Suprapubic skin (tissue), 4 donors: ENCODE results near the gene FLAD1. TPM values are rescaled to one million over a fixed set of nuclear protein-coding genes. Genes with fewer than 3 reads are reported as not detected.
A peak's percentile ranks its signal among the peaks of the same experiment; 100 is the strongest.

Experiments
- DNase-seq, 2 donors: peaks; one replicate each; pipeline ENCODE4 v3.0.0-alpha.2; 2019; ENCODE audit warnings: low spot score in 2 of 2
- H3K27ac ChIP-seq: fragments of 200-600 bp; sonication (generic); one replicate; pipeline ENCODE4 v1.5.1; 2019
- H3K27me3 ChIP-seq: fragments of 200-600 bp; sonication (generic); one replicate; pipeline ENCODE4 v1.5.1; 2019
- H3K36me3 ChIP-seq: fragments of 200-600 bp; sonication (generic); one replicate; pipeline ENCODE4 v1.5.1; 2019
- H3K4me1 ChIP-seq: fragments of 200-600 bp; sonication (generic); one replicate; pipeline ENCODE4 v1.5.1; 2019
- H3K4me3 ChIP-seq: fragments of 200-600 bp; sonication (generic); one replicate; pipeline ENCODE4 v1.5.1; 2019; ENCODE audit warnings: mild to moderate bottlenecking
- H3K9me3 ChIP-seq: fragments of 200-600 bp; sonication (generic); one replicate; pipeline ENCODE4 v1.5.1; 2019
- CTCF ChIP-seq, 2 donors: fragments of 200-600 bp in 1 of 2; fragments of 450-650 bp in 1 of 2; sonication (generic) in 1 of 2; IDR thresholded peaks; one replicate each; pipeline ENCODE4 v1.5.1; 2016 to 2019; ENCODE audit warnings: antibody characterized with exemption in 2 of 2, mild to moderate bottlenecking in 1 of 2, moderate library complexity in 1 of 2
- EP300 ChIP-seq: sonication (generic); formaldehyde crosslinking; IDR thresholded peaks from one replicate; pipeline ENCODE4 v1.6.1; 2017; ENCODE audit warnings: antibody characterized with exemption
- POLR2A ChIP-seq, 2 donors: fragments of 450-650 bp; IDR thresholded peaks; one replicate each; pipeline ENCODE4 v1.6.1; 2017; ENCODE audit warnings: antibody characterized with exemption in 2 of 2, mild to moderate bottlenecking in 2 of 2, moderate library complexity in 2 of 2
- POLR2AphosphoS5 ChIP-seq, 3 donors: sonication (generic); formaldehyde crosslinking; IDR thresholded peaks; one replicate each; pipeline ENCODE4 v1.6.1; 2017; ENCODE audit warnings: antibody characterized with exemption in 3 of 3
- WGBS: methylation state at CpG from one replicate; pipeline ENCODE4 v1.1.5; 2018; 5-methylcytosine and 5-hydroxymethylcytosine counted together
- total RNA-seq, 4 donors: library from RNA; depleted of rRNA; stranded (reverse); fragments of >200 nt; gene quantifications; one replicate each; pipeline ENCODE4 v1.1.0, GENCODE V29; 2016

FLAD1 gene
- total RNA-seq, 4 donors from 2014 or later = 42.0 to 59.7 (median 52.3) TPM

DNA sequence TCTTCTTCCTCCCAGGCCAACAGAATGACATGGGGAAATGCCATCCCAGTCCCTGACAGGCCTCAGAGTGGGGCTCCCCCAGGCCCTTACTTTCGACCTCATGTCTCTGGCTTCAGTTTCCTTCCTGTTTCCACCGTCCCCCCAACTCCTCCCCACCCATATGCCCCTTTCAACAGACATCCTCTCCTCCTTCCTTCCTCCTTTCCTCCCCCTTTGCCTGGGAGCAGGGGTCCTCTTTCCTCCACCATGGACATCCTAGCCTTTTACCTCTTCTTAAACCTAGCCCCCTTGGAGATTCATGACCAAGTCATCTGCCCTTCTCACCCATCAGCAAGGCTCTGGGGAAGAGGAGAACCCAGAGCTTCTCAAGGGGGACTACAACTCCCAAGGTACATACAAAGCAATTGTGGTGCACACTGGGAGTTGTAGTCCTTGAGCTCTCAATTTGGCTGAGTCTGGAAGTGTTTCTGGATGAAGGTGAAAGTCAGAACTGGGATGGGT, 23.5 kb downstream of the FLAD1 start:
- H3K27ac ChIP-seq = peak overlapping the region; percentile 96
- no peaks in the 10 kb centered on the region for H3K36me3 ChIP-seq
- H3K27me3 ChIP-seq = no peaks in the 10 kb centered on the region
- DNase-seq = no peak
- peaks cover 72% of the 10 kb centered on the region for H3K4me1 ChIP-seq
- H3K9me3 ChIP-seq = no peaks in the 10 kb centered on the region
- 41% methylated on average over 2 of the region's 2 CpGs for WGBS
- H3K4me3 ChIP-seq = peak overlapping the region; percentile 97
- TF ChIP-seq EP300 (no peak), POLR2AphosphoS5 (IDR thresholded peaks at IDR 0.05) (no peak), CTCF (IDR thresholded peaks at IDR 0.05) (no peak), POLR2A (IDR thresholded peaks at IDR 0.05) (no peak)

- TF ChIP-seq POLR2AphosphoS5 (IDR thresholded peaks at IDR 0.05) (no peak), EP300 (no peak), CTCF (IDR thresholded peaks at IDR 0.05) (no peak), POLR2A (IDR thresholded peaks at IDR 0.05) (no peak)
- DNase-seq = no peak
- Histone ChIP-seq H3K9me3 (no peaks in the 10 kb centered on the region), H3K27me3 (no peaks in the 10 kb centered on the region), H3K36me3 (no peaks in the 10 kb centered on the region), H3K4me1 (peaks cover 79% of the 10 kb centered on the region), H3K27ac (peak overlapping the region; percentile 96), H3K4me3 (peak overlapping the region; percentile 97)
- WGBS = 31% methylated on average over 6 of the region's 6 CpGs
Measured at GRCh38 chr1:155007251-155007828, 24.2 kb downstream of the FLAD1 start.

DNA sequence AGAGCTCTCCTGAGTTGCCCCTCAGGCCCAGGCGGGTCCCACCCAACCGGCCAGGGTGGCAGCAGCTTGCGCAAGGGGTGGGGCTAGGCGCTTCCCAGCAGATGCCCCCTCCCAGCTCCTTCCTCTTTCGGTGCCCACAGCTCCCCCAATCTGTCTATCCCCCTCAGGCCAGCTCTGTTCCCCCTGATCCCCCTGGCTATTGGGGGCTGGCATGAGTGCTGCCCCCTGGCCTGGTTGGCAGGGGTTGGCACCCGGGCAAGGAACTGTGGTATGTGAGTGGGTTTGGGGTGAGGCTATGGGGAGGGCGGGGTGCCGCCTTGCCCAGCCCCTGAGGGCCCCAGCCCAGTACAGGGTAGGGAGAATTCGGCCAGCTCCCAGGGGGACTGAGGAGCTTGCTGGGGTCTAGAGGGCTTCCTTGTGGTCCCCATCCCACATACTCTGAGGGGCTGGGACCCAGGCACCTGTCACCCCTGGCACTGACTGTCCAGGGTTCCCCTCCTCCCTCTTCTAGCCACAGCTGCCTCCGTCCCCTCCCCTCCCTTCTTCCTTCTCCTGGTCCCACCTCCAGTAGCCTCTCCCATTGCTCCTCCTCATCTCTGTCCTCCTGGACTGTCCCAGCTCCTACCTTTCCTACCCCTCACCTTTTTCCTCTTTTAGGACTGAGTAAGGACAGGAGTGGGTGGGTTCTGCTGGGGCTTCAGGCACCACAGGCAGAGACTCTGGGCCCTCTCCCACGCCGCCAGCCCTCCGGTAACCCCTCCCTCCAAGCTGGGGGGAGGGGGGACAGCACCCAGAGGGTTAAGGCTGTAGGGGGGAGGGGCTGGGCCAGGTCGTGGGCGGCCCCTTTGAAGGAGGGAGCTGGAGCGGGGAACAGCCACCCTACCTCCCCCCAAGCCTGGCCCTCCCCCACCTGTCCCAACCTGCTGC, 25.1 kb downstream of the FLAD1 start:
- no peak for DNase-seq
- WGBS = 36% methylated on average over 13 of the region's 16 CpGs
- Histone ChIP-seq H3K4me3 (peak overlapping the region; percentile 97), H3K4me1 (peaks cover 89% of the 10 kb centered on the region), H3K36me3 (no peaks in the 10 kb centered on the region), H3K9me3 (no peaks in the 10 kb centered on the region), H3K27ac (peak overlapping the region; percentile 96), H3K27me3 (no peaks in the 10 kb centered on the region)
- TF ChIP-seq CTCF (IDR thresholded peaks at IDR 0.05) = no peak
- no peak for TF ChIP-seq EP300
- TF ChIP-seq POLR2A (IDR thresholded peaks at IDR 0.05) = no peak
- no peak for TF ChIP-seq POLR2AphosphoS5 (IDR thresholded peaks at IDR 0.05)

DNA sequence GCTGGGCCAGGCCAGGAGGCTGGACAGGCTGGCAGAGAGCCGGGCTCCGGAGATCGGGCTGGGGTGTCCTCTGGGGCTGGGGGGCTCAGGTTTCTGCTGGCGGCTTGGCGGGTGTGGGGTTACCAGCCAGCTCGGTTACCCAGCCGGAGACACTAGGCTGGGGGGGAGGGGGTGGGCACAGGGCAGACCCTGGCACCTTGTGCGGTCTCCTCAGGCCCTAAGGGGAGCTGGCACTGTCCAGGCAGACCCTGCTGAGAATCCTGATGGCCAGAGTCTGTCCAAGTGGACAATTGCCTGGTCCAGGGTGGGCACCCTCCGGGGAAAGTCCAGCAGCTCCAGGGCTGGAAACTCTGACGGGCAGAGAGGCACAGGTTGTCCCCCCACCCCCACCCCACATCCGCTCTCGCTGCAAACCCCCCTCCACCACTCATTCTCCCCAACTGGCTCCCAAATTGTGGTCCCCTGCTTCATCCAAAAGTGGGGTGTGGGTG, 26.1 kb downstream of the FLAD1 start:
- H3K36me3 ChIP-seq = peaks cover 5% of the 10 kb centered on the region
- no peaks in the 10 kb centered on the region for H3K9me3 ChIP-seq
- H3K27ac ChIP-seq = peak overlapping the region; percentile 96
- no peak for TF ChIP-seq POLR2AphosphoS5 (IDR thresholded peaks at IDR 0.05)
- TF ChIP-seq CTCF (IDR thresholded peaks at IDR 0.05) = no peak
- no peak for TF ChIP-seq EP300
- TF ChIP-seq POLR2A (IDR thresholded peaks at IDR 0.05) = no peak
- peaks cover 93% of the 10 kb centered on the region for H3K4me1 ChIP-seq
- WGBS = 68% methylated on average over 5 of the region's 12 CpGs
- DNase-seq = no peak
- peak overlapping the region; percentile 97 for H3K4me3 ChIP-seq
- H3K27me3 ChIP-seq = no peaks in the 10 kb centered on the region

GRCh38 chr1:155009742-155010141, 26.6 kb downstream of the FLAD1 start:
- 71% methylated on average over 5 of the region's 5 CpGs for WGBS
- H3K36me3 ChIP-seq = peaks cover 9% of the 10 kb centered on the region

More at GRCh38 chr1:155009742-155010141, 26.6 kb downstream of the FLAD1 start:
- no peaks in the 10 kb centered on the region for H3K27me3 ChIP-seq
- peak overlapping the region; percentile 96 for H3K27ac ChIP-seq
- peak overlapping the region; percentile 97 for H3K4me3 ChIP-seq
- no peak for DNase-seq
- peaks cover 91% of the 10 kb centered on the region for H3K4me1 ChIP-seq
- TF ChIP-seq CTCF (IDR thresholded peaks at IDR 0.05) (no peak), EP300 (no peak), POLR2AphosphoS5 (IDR thresholded peaks at IDR 0.05) (no peak), POLR2A (IDR thresholded peaks at IDR 0.05) (no peak)
- no peaks in the 10 kb centered on the region for H3K9me3 ChIP-seq
